A549 (cell line): ENCODE data around the gene DYNC1I1.

Experiments used
- BHLHE40 ChIP-seq: IDR thresholded peaks from 2 replicates; pipeline ENCODE4 v1.6.1; 2012; ENCODE audit warnings: low read depth, low read length, inconsistent platforms
- EP300 ChIP-seq, 2 experiments: fragments of >200 bp; sonication (Bioruptor Twin); formaldehyde crosslinking; IDR thresholded peaks; 2 replicates in 1 of 2; 3 replicates in 1 of 2; pipeline ENCODE4 v1.6.1; 2016 to 2017
- MYC ChIP-seq: IDR thresholded peaks from 2 replicates; pipeline ENCODE4 v1.6.1; 2012; ENCODE audit warnings: mild to moderate bottlenecking, inconsistent platforms, low read length, improper control_type of control experiment, borderline replicate concordance
- POLR2A ChIP-seq: IDR thresholded peaks from 2 replicates; pipeline ENCODE4 v1.6.1; 2012; ENCODE audit warnings: mild to moderate bottlenecking, low read length
- TF ChIP-seq, protein P1 (sequence below): fragments of >200 bp; sonication (Bioruptor Twin); formaldehyde crosslinking; IDR thresholded peaks from 3 replicates; pipeline ENCODE4 v1.5.1; 2016
- TF ChIP-seq, protein P2 (sequence below): IDR thresholded peaks from 2 replicates; pipeline ENCODE4 v1.6.1; 2012

DNA sequence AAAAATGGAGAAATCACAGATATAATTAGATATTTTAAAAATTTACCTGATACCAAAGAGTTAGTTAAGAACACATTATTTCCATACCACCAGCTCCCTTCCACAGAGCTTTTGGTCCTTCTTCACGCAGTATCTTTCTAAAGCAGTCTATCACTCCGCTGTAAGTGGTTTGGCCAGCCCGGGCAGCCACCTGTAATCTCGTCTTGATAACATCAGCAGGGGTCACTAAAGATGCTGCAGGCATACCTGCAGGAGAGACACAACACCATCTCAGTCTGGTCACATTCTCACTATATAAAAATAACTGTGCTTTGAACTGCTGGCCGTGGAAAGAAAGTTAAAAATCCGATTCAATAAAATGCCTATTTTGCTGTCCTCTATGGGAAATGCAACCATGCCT is 349.4 kb downstream of the DYNC1I1 start:
- TF ChIP-seq, protein P1, sequence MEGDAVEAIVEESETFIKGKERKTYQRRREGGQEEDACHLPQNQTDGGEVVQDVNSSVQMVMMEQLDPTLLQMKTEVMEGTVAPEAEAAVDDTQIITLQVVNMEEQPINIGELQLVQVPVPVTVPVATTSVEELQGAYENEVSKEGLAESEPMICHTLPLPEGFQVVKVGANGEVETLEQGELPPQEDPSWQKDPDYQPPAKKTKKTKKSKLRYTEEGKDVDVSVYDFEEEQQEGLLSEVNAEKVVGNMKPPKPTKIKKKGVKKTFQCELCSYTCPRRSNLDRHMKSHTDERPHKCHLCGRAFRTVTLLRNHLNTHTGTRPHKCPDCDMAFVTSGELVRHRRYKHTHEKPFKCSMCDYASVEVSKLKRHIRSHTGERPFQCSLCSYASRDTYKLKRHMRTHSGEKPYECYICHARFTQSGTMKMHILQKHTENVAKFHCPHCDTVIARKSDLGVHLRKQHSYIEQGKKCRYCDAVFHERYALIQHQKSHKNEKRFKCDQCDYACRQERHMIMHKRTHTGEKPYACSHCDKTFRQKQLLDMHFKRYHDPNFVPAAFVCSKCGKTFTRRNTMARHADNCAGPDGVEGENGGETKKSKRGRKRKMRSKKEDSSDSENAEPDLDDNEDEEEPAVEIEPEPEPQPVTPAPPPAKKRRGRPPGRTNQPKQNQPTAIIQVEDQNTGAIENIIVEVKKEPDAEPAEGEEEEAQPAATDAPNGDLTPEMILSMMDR = no peak
- no peak for TF ChIP-seq MYC
- TF ChIP-seq, protein P2, sequence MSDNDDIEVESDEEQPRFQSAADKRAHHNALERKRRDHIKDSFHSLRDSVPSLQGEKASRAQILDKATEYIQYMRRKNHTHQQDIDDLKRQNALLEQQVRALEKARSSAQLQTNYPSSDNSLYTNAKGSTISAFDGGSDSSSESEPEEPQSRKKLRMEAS = no peak
- no peak for TF ChIP-seq EP300 (IDR thresholded peaks at IDR 0.05)
- TF ChIP-seq BHLHE40 = no peak
- TF ChIP-seq POLR2A = no peak
